ENCODE data around the gene PPA2. TPM values are rescaled to one million over a fixed set of nuclear protein-coding genes. Genes with fewer than 3 reads are reported as not detected.

PPA2 gene
- total RNA-seq, 1 experiment from 2014 or later: 54.6 TPM

DNA sequence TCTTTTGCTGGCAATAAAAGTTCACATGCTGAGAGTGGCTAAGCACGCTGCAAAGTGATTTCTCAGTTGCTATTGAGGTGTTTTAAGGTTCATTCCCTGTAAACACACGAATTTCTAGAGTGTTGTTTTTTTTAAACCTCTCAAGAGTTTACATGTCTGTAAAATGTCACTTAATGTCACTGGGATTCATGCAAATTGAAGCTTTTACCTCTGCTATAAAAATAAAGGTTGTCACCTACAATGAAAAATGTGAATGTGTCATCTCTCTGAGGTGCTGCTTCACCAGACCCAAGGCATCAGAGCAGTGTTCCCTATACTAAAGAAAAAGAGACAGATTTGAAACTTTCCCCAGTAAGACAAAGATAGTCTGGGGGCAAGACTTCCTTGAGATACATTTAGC lies 127.0 kb downstream of the PPA2 start:
- DNase-seq (ENCODE audit: low read depth, low spot score): no peak
- no peak for ATAC-seq
- ChIA-PET CTCF (no interaction called here), POLR2A (no interaction called here)
- in situ Hi-C loops (cut with HindIII; ENCODE audit: low pct_unique_long_range_greater_than_20kb, low sequenced_read_pairs) (no loop called here), intact Hi-C loops (cut with micrococcal nuclease; ENCODE audit: unreplicated experiment) (no loop called here)
- Histone ChIP-seq H3K27me3 (ENCODE audit: control insufficient read depth, insufficient read depth, low read length) (no peaks in the 10 kb centered on the region), H3K9me3 (ENCODE audit: control insufficient read depth, insufficient read depth, low read depth, low read length) (no peaks in the 10 kb centered on the region), H3K27ac (ENCODE audit: low read length) (no peak overlapping the region), H3K4me3 (ENCODE audit: low read depth in 2 of 2, low read length in 2 of 2) (no peak overlapping the region), H3K36me3 (ENCODE audit: control insufficient read depth, insufficient read depth, low read length) (no peaks in the 10 kb centered on the region), H3K4me1 (ENCODE audit: control insufficient read depth, insufficient read depth, low read length) (no peaks in the 10 kb centered on the region)
- no TSS peak for BruUV-seq (replicated peaks)
- TF ChIP-seq TCF7L2 (IDR thresholded peaks at IDR 0.05; ENCODE audit: low read depth, low read length) (no peak), POLR2AphosphoS5 (IDR thresholded peaks at IDR 0.05; ENCODE audit: low read depth, low read length) (no peak)
- TF ChIP-seq, protein P1, sequence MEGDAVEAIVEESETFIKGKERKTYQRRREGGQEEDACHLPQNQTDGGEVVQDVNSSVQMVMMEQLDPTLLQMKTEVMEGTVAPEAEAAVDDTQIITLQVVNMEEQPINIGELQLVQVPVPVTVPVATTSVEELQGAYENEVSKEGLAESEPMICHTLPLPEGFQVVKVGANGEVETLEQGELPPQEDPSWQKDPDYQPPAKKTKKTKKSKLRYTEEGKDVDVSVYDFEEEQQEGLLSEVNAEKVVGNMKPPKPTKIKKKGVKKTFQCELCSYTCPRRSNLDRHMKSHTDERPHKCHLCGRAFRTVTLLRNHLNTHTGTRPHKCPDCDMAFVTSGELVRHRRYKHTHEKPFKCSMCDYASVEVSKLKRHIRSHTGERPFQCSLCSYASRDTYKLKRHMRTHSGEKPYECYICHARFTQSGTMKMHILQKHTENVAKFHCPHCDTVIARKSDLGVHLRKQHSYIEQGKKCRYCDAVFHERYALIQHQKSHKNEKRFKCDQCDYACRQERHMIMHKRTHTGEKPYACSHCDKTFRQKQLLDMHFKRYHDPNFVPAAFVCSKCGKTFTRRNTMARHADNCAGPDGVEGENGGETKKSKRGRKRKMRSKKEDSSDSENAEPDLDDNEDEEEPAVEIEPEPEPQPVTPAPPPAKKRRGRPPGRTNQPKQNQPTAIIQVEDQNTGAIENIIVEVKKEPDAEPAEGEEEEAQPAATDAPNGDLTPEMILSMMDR (IDR thresholded peaks at IDR 0.05): no peak

DNA sequence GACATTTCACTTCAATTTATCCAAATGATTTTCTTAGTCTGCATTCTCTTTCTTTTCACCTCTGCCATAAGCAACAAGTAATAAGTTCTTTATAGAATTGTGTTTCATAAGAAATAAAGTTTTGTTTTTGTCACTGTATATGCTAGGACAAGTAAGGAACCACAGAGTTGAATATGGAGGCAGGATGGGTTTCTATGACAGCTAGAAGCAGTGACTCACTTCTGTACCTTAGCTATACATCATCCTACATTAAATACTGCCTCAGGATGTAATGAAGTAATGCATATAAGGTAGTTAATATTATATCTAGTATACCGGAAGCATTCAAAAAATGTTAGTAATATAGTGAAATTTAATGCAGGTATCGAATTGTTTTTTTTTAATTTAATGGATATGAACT lies 128.0 kb downstream of the PPA2 start:
- Histone ChIP-seq H3K4me1 (ENCODE audit: control insufficient read depth, insufficient read depth, low read length) (no peaks in the 10 kb centered on the region), H3K36me3 (ENCODE audit: control insufficient read depth, insufficient read depth, low read length) (no peaks in the 10 kb centered on the region), H3K4me3 (ENCODE audit: low read depth in 2 of 2, low read length in 2 of 2) (no peak overlapping the region), H3K27me3 (ENCODE audit: control insufficient read depth, insufficient read depth, low read length) (no peaks in the 10 kb centered on the region), H3K27ac (ENCODE audit: low read length) (no peak overlapping the region), H3K9me3 (ENCODE audit: control insufficient read depth, insufficient read depth, low read depth, low read length) (no peaks in the 10 kb centered on the region)
- BruUV-seq (replicated peaks): no TSS peak
- POLR2A ChIA-PET: no interaction called here
- no peak for ATAC-seq
- DNase-seq (ENCODE audit: low read depth, low spot score): no peak
- in situ Hi-C loops (cut with HindIII; ENCODE audit: low pct_unique_long_range_greater_than_20kb, low sequenced_read_pairs) (no loop called here), intact Hi-C loops (cut with micrococcal nuclease; ENCODE audit: unreplicated experiment) (no loop called here)
- no peak for TF ChIP-seq TCF7L2 (IDR thresholded peaks at IDR 0.05; ENCODE audit: low read depth, low read length)
- TF ChIP-seq, protein P1 (IDR thresholded peaks at IDR 0.05): no peak
- TF ChIP-seq, protein P2, sequence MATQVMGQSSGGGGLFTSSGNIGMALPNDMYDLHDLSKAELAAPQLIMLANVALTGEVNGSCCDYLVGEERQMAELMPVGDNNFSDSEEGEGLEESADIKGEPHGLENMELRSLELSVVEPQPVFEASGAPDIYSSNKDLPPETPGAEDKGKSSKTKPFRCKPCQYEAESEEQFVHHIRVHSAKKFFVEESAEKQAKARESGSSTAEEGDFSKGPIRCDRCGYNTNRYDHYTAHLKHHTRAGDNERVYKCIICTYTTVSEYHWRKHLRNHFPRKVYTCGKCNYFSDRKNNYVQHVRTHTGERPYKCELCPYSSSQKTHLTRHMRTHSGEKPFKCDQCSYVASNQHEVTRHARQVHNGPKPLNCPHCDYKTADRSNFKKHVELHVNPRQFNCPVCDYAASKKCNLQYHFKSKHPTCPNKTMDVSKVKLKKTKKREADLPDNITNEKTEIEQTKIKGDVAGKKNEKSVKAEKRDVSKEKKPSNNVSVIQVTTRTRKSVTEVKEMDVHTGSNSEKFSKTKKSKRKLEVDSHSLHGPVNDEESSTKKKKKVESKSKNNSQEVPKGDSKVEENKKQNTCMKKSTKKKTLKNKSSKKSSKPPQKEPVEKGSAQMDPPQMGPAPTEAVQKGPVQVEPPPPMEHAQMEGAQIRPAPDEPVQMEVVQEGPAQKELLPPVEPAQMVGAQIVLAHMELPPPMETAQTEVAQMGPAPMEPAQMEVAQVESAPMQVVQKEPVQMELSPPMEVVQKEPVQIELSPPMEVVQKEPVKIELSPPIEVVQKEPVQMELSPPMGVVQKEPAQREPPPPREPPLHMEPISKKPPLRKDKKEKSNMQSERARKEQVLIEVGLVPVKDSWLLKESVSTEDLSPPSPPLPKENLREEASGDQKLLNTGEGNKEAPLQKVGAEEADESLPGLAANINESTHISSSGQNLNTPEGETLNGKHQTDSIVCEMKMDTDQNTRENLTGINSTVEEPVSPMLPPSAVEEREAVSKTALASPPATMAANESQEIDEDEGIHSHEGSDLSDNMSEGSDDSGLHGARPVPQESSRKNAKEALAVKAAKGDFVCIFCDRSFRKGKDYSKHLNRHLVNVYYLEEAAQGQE (IDR thresholded peaks at IDR 0.05; ENCODE audit: insufficient read depth in 1 of 2, low read depth in 2 of 2, low read length in 1 of 2): no peak
- CTCF ChIA-PET: no interaction called here

DNA sequence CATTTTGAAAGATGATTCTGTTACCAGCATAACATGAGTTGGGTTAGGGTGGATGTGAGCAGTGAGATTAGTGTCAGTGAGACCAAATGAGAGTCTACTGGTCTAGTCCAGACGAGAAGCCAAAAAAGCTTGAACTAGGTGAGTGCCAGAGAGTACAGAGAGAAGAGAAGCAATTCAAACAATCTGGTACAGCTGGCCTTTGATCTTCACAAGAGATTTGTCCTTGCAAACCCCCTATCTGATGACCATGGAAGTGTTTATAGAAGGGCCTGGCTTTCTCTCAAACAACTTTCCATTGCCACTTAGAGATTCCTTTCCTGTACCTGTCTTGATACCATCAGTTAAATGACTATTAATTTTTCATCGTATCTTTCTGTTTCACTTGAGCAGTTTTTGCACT lies 128.5 kb downstream of the PPA2 start:
- no peaks in the 10 kb centered on the region for H3K27me3 ChIP-seq (ENCODE audit: control insufficient read depth, insufficient read depth, low read length)
- in situ Hi-C loops (cut with HindIII; ENCODE audit: low pct_unique_long_range_greater_than_20kb, low sequenced_read_pairs): no loop called here
- CTCF ChIA-PET: no interaction called here

More for the DNA sequence above, 128.5 kb downstream of the PPA2 start:
- DNase-seq (ENCODE audit: low read depth, low spot score) (no peak), ATAC-seq (no peak)
- Histone ChIP-seq H3K36me3 (ENCODE audit: control insufficient read depth, insufficient read depth, low read length) (no peaks in the 10 kb centered on the region), H3K27ac (ENCODE audit: low read length) (no peak overlapping the region), H3K4me1 (ENCODE audit: control insufficient read depth, insufficient read depth, low read length) (no peaks in the 10 kb centered on the region), H3K4me3 (ENCODE audit: low read depth in 2 of 2, low read length in 2 of 2) (no peak overlapping the region), H3K9me3 (ENCODE audit: control insufficient read depth, insufficient read depth, low read depth, low read length) (no peaks in the 10 kb centered on the region)
- POLR2A ChIA-PET: no interaction called here
- BruUV-seq (replicated peaks): no TSS peak
- TF ChIP-seq POLR2AphosphoS5 (IDR thresholded peaks at IDR 0.05; ENCODE audit: low read depth, low read length): no peak
- TF ChIP-seq, protein P2 (IDR thresholded peaks at IDR 0.05; ENCODE audit: insufficient read depth in 1 of 2, low read depth in 2 of 2, low read length in 1 of 2): no peak
- TF ChIP-seq, protein P1 (IDR thresholded peaks at IDR 0.05): no peak
- TF ChIP-seq SIN3A (IDR thresholded peaks at IDR 0.05; ENCODE audit: borderline replicate concordance, insufficient read depth, low read depth, low read length): no peak
- TF ChIP-seq TCF7L2 (IDR thresholded peaks at IDR 0.05; ENCODE audit: low read depth, low read length): no peak
- intact Hi-C loops (cut with micrococcal nuclease; ENCODE audit: unreplicated experiment): no loop called here
